NCI-H2227 (cell line): ENCODE data around the gene ZBTB20.

ENCODE experiments used
- DNase-seq: peaks from one replicate; lab custom pipeline; 2025; ENCODE audit not compliant: unreplicated experiment; lab: John Stamatoyannopoulos, UW

Gene ZBTB20

GRCh38 chr3:114939920-114940319 lies 207.2 kb downstream of the ZBTB20 start:
- DNase-seq, result no peak

GRCh38 chr3:114933407-114933806 lies 213.7 kb downstream of the ZBTB20 start:
- no peak for DNase-seq

GRCh38 chr3:114929971-114930732 lies 216.9 kb downstream of the ZBTB20 start:
- DNase-seq, result no peak

GRCh38 chr3:114928989-114929640 lies 218.0 kb downstream of the ZBTB20 start:
- DNase-seq, result no peak

- DNase-seq, result no peak
Measured at GRCh38 chr3:114904633-114905032, 242.5 kb downstream of the ZBTB20 start.

GRCh38 chr3:114903213-114903612 lies 243.9 kb downstream of the ZBTB20 start:
- DNase-seq, result no peak

GRCh38 chr3:114902691-114903101 lies 244.4 kb downstream of the ZBTB20 start:
- DNase-seq, result no peak

GRCh38 chr3:114900908-114901307 lies 246.2 kb downstream of the ZBTB20 start:
- DNase-seq, result no peak

GRCh38 chr3:114899186-114899931 lies 247.7 kb downstream of the ZBTB20 start:
- peak; percentile 55 for DNase-seq

- DNase-seq, result no peak
Measured at GRCh38 chr3:114896978-114897377, 250.1 kb downstream of the ZBTB20 start.

- no peak for DNase-seq
Measured at GRCh38 chr3:114893361-114893760, 253.7 kb downstream of the ZBTB20 start.

- no peak for DNase-seq
Measured at GRCh38 chr3:114892880-114893279, 254.2 kb downstream of the ZBTB20 start.

GRCh38 chr3:114892131-114892879 lies 254.8 kb downstream of the ZBTB20 start:
- no peak for DNase-seq

- no peak for DNase-seq
Measured at GRCh38 chr3:114887806-114888205, 259.3 kb downstream of the ZBTB20 start.

- no peak for DNase-seq
Measured at GRCh38 chr3:114886905-114887304, 260.2 kb downstream of the ZBTB20 start.

- no peak for DNase-seq
Measured at GRCh38 chr3:114884213-114884923, 262.7 kb downstream of the ZBTB20 start.

- no peak for DNase-seq
Measured at GRCh38 chr3:114880078-114880477, 267.0 kb downstream of the ZBTB20 start.

- DNase-seq, result no peak
Measured at GRCh38 chr3:114879059-114880031, 267.7 kb downstream of the ZBTB20 start.

- no peak for DNase-seq
Measured at GRCh38 chr3:114878114-114878839, 268.8 kb downstream of the ZBTB20 start.
